ENCODE measurements around the gene TLL2. TPM values are rescaled to one million over a fixed set of nuclear protein-coding genes. Genes with fewer than 3 reads are reported as not detected.

Gene TLL2
- total RNA-seq, 1 donor from 2014 or later: 6.7 TPM

DNA sequence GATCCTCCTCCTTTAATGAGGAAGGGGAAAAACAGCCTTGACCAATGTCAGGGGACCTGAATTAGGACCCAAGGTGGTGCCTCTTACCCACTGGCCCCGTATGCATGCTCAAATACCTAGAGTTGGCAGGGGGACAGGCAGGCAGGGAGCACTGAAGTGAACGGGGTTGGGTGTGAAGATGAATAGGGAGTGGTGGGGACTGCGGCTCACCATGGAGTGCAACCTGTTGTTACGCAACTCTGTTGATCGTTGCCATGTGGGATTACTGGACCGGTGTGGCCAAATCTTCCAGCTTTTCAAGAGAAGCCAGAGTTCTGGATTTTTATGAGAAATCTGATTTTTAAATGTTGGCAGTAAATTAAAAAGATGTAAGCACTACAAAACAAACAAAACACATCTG lies 48.1 kb downstream of the TLL2 start:
- DNase-seq (ENCODE audit: low read depth): no peak
- no peak overlapping the region for H3K4me3 ChIP-seq (ENCODE audit: low read depth, low read length)
- TF ChIP-seq, protein P1, sequence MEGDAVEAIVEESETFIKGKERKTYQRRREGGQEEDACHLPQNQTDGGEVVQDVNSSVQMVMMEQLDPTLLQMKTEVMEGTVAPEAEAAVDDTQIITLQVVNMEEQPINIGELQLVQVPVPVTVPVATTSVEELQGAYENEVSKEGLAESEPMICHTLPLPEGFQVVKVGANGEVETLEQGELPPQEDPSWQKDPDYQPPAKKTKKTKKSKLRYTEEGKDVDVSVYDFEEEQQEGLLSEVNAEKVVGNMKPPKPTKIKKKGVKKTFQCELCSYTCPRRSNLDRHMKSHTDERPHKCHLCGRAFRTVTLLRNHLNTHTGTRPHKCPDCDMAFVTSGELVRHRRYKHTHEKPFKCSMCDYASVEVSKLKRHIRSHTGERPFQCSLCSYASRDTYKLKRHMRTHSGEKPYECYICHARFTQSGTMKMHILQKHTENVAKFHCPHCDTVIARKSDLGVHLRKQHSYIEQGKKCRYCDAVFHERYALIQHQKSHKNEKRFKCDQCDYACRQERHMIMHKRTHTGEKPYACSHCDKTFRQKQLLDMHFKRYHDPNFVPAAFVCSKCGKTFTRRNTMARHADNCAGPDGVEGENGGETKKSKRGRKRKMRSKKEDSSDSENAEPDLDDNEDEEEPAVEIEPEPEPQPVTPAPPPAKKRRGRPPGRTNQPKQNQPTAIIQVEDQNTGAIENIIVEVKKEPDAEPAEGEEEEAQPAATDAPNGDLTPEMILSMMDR (conservative IDR thresholded peaks at IDR 0.05; ENCODE audit: low read depth, low read length): no peak

DNA sequence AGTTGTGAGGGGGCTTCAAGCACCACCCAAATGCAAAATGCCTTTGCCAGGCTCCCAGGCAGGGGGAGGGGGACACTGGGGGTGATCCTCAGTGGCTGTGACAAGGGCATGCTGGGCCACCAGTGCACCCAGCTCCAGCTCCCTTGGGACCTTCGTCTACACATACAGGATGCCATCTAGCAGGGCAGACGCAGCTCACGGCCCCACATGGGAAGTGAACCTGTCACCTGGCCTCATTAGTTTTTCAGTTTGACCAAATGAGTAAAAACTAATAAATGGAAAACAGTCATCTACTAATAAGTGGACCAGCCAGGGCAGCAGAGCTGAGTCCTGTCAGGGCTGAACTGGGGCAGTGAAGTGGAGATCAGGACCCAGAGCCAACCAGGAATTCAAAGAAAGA lies 50.2 kb downstream of the TLL2 start:
- H3K4me3 ChIP-seq (ENCODE audit: low read depth, low read length): no peak overlapping the region
- DNase-seq (ENCODE audit: low read depth): no peak
- TF ChIP-seq, protein P1 (conservative IDR thresholded peaks at IDR 0.05; ENCODE audit: low read depth, low read length): no peak

DNA sequence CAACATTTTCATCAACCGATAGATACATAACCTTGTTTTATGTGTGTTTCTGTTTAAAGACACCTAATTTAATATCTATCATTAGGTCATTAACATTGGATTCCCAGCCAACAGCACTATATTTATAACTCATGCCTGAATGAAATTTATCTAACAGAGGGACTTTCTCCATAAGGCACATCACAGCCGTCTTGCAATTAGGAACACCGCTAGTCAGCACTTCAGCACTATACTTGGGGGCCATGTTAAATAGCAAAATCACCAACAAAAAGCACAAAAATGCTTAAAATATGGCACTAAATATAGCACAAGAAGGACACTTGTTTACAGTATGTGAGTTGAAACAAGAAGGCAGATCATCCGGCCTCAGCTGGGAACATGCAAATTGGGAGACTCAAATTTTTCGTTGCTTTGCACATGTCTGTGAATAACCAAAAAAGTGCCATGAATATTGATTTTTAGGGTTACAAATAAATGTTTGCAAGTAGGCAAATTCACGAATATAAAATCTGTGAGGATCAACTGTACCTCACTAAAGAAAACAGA lies 51.0 kb downstream of the TLL2 start:
- TF ChIP-seq, protein P1 (conservative IDR thresholded peaks at IDR 0.05; ENCODE audit: low read depth, low read length): no peak
- DNase-seq (ENCODE audit: low read depth): no peak
- H3K4me3 ChIP-seq (ENCODE audit: low read depth, low read length): no peak overlapping the region

DNA sequence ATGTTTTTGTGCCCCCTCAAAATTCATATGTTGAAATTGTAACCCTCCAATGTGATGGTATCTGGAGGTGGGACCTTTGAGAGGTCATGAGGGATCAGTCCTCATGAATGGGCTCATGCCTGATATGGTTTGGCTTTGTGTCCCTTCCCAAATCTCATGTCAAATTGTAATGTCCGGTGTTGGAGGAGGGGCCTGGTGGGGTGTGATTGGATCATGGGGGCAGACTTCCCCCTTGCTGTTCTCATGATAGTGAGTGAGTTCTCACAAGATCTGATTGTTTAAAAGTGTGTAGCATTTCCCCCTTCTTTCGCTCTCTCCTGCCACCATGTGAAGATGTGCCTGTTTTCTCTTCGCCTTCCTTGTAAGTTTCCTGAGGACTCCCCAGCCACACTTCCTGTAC lies 53.4 kb downstream of the TLL2 start:
- no peak overlapping the region for H3K4me3 ChIP-seq (ENCODE audit: low read depth, low read length)
- TF ChIP-seq, protein P1 (conservative IDR thresholded peaks at IDR 0.05; ENCODE audit: low read depth, low read length): no peak
- DNase-seq (ENCODE audit: low read depth): no peak

DNA sequence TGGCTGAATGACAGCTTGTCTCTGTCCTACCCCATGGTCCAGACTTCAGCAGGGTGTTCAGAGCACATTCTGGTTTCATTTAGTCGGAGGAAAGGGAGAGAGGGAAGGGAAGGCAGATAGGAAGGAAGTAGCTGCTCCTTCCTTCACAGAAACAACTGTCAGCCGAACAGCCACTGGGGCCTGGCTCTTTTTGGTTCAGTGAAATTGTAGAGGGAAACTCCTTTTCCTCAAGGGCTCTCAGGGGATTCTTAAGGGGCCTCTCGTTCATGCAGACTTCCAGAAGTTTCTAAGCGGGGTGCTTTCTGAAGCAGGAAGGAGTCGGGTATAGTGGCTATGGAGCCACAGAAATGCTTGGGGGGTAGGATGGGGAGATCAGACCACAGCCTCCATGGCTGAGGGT lies 56.4 kb downstream of the TLL2 start:
- TF ChIP-seq, protein P1 (conservative IDR thresholded peaks at IDR 0.05; ENCODE audit: low read depth, low read length): no peak
- no peak overlapping the region for H3K4me3 ChIP-seq (ENCODE audit: low read depth, low read length)
- DNase-seq (ENCODE audit: low read depth): no peak

DNA sequence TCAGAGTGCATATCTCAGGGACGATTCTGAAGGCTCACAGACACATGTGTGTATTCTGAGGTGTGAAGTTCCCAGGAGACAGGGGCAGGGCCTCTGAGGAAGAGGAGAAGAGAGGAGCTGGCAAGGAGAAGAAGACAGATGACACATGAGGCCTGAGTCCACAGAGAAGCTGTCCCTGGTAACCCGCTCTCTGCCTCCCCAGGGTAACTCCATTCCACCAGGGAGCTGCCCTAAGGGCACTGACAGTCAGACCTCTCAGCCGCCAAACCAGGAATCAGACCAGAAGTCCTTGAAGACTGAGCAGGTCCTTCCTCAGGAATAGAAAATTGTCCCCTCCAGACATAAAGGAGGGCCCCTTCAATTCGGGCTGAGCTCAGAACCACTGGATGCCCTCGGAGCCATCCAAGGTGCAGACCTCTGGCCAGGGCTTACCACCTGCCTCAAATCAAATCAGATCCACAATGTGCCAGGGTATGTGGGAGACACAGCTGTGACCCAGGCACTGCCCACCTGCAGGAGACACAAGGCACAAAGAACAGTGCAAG lies 57.4 kb downstream of the TLL2 start:
- DNase-seq (ENCODE audit: low read depth): no peak
- H3K4me3 ChIP-seq (ENCODE audit: low read depth, low read length): no peak overlapping the region
- TF ChIP-seq, protein P1 (conservative IDR thresholded peaks at IDR 0.05; ENCODE audit: low read depth, low read length): no peak
